Vagina (tissue), 2 donors: Measurements from ENCODE around the gene NEUROG2. TPM values are rescaled to one million over a fixed set of nuclear protein-coding genes. Genes with fewer than 3 reads are reported as not detected.

Experiments
- DNase-seq, 2 donors: peaks; one replicate each; pipeline ENCODE4 v3.0.0-alpha.2; 2017; ENCODE audit errors: extremely low spot score in 2 of 2
- H3K27ac ChIP-seq: fragments of 200-600 bp; sonication (generic); one replicate; pipeline ENCODE4 v1.5.1; 2019
- H3K27me3 ChIP-seq: fragments of 200-600 bp; sonication (generic); one replicate; pipeline ENCODE4 v1.5.1; 2019
- H3K36me3 ChIP-seq, 2 donors: fragments of 200-600 bp; sonication (generic); one replicate each; pipeline ENCODE4 v1.5.1; 2017 to 2019
- H3K4me1 ChIP-seq: fragments of 200-600 bp; sonication (generic); one replicate; pipeline ENCODE4 v1.5.1; 2019
- H3K4me3 ChIP-seq, 2 donors: fragments of 200-600 bp; sonication (generic); 1 replicate in 1 of 2; 2 replicates in 1 of 2; pipeline ENCODE4 v1.5.1; 2016 to 2019
- H3K9me3 ChIP-seq: fragments of 200-600 bp; sonication (generic); one replicate; pipeline ENCODE4 v1.5.1; 2019
- CTCF ChIP-seq, 3 experiments: fragments of 450-650 bp in 2 of 3; fragments of 200-600 bp in 1 of 3; sonication (generic) in 1 of 3; IDR thresholded peaks; one replicate each; pipeline ENCODE4 v1.5.1; 2017 to 2019; ENCODE audit warnings: antibody characterized with exemption in 3 of 3, mild to moderate bottlenecking in 2 of 3, moderate library complexity in 2 of 3
- POLR2A ChIP-seq, 2 donors: fragments of 450-650 bp; IDR thresholded peaks; one replicate each; pipeline ENCODE4 v1.6.1; 2017; ENCODE audit warnings: antibody characterized with exemption in 2 of 2, mild to moderate bottlenecking in 2 of 2, moderate library complexity in 2 of 2
- POLR2AphosphoS5 ChIP-seq, 2 donors: sonication (generic); formaldehyde crosslinking; IDR thresholded peaks; one replicate each; pipeline ENCODE4 v1.9.0; 2017; ENCODE audit warnings: antibody characterized with exemption in 2 of 2, mild to moderate bottlenecking in 2 of 2, low read depth in 1 of 2; ENCODE audit not compliant: insufficient read depth in 1 of 2
- intact Hi-C: fragments of 100-400 bp; cut with DNase I; formaldehyde crosslinking; loops from one replicate; pipeline ENCODE4 v1.15.1; 2023
- total RNA-seq: library from RNA; depleted of rRNA; stranded (reverse); fragments of >200 nt; gene quantifications from one replicate; pipeline ENCODE4 v1.2.3, GENCODE V29; 2016

The NEUROG2 gene
- total RNA-seq, 1 donor from 2014 or later = not detected

GRCh38 chr4:112485930-112486329, 30.1 kb downstream of the NEUROG2 start:
- peaks cover under 1% of the 10 kb centered on the region for H3K9me3 ChIP-seq
- no peak for DNase-seq
- no peaks in the 10 kb centered on the region for H3K4me1 ChIP-seq
- no peak overlapping the region for H3K4me3 ChIP-seq
- H3K27ac ChIP-seq = no peak overlapping the region
- TF ChIP-seq POLR2AphosphoS5 (IDR thresholded peaks at IDR 0.05; ENCODE audit: insufficient read depth in 1 of 2, low read depth in 1 of 2) = no peak
- TF ChIP-seq POLR2A (IDR thresholded peaks at IDR 0.05) = no peak
- TF ChIP-seq CTCF (IDR thresholded peaks at IDR 0.05) = no peak
- H3K36me3 ChIP-seq = no peaks in the 10 kb centered on the region
- intact Hi-C loops = no loop called here
- H3K27me3 ChIP-seq = no peaks in the 10 kb centered on the region

- no peaks in the 10 kb centered on the region for H3K27me3 ChIP-seq
- no peak for DNase-seq
- no peaks in the 10 kb centered on the region for H3K36me3 ChIP-seq
- H3K27ac ChIP-seq = no peak overlapping the region
- TF ChIP-seq POLR2AphosphoS5 (IDR thresholded peaks at IDR 0.05; ENCODE audit: insufficient read depth in 1 of 2, low read depth in 1 of 2) = no peak
- no peak overlapping the region for H3K4me3 ChIP-seq
- H3K9me3 ChIP-seq = no peaks in the 10 kb centered on the region
- H3K4me1 ChIP-seq = no peaks in the 10 kb centered on the region
- intact Hi-C loops = no loop called here
These were observed 42.0 kb downstream of the NEUROG2 start for GRCh38 chr4:112473985-112474384.

- H3K27me3 ChIP-seq = no peaks in the 10 kb centered on the region
- intact Hi-C loops = no loop called here
- H3K36me3 ChIP-seq = no peaks in the 10 kb centered on the region
- TF ChIP-seq POLR2A (IDR thresholded peaks at IDR 0.05) (no peak), POLR2AphosphoS5 (IDR thresholded peaks at IDR 0.05; ENCODE audit: insufficient read depth in 1 of 2, low read depth in 1 of 2) (no peak), CTCF (IDR thresholded peaks at IDR 0.05) (no peak)
- no peaks in the 10 kb centered on the region for H3K9me3 ChIP-seq
- H3K27ac ChIP-seq = no peak overlapping the region
- no peak overlapping the region for H3K4me3 ChIP-seq
- no peak for DNase-seq
- no peaks in the 10 kb centered on the region for H3K4me1 ChIP-seq
These were observed 43.7 kb downstream of the NEUROG2 start for GRCh38 chr4:112472318-112472717.

Other genes starting within 250 kb of the NEUROG2 start
- gene TIFA, start 230.3 kb downstream of the NEUROG2 start, total RNA-seq = 5.9 TPM
- gene ALPK1, start 218.8 kb downstream of the NEUROG2 start, total RNA-seq = 32.2 TPM
- 5.6 TPM for gene ZGRF1, start 120.7 kb upstream of the NEUROG2 start, total RNA-seq
- gene LARP7, start 121.0 kb upstream of the NEUROG2 start, total RNA-seq = 33.9 TPM